Thyroid gland (tissue), 4 donors: ENCODE results near the gene HLA-DQB1. TPM values are rescaled to one million over a fixed set of nuclear protein-coding genes. Genes with fewer than 3 reads are reported as not detected.
"Not testable (repeated sequence)": the region's sequence is repeated elsewhere in the genome, so short reads cannot be mapped to it uniquely, and the experiment has no call there.

Source experiments
- DNase-seq, 2 donors: peaks; one replicate each; pipeline ENCODE4 v3.0.0-alpha.2; 2019
- H3K27ac ChIP-seq, 3 donors: fragments of 200-600 bp; sonication (generic); 1 replicate in 2 of 3; 2 replicates in 1 of 3; pipeline ENCODE4 v1.5.1; 2016 to 2019; ENCODE audit warnings: mild to moderate bottlenecking in 1 of 3, moderate library complexity in 1 of 3
- H3K27me3 ChIP-seq: fragments of 200-600 bp; sonication (generic); one replicate; pipeline ENCODE4 v1.5.1; 2019
- H3K36me3 ChIP-seq, 2 donors: fragments of 200-600 bp; sonication (generic); one replicate each; pipeline ENCODE4 v1.5.1; 2016 to 2019
- H3K4me1 ChIP-seq, 2 donors: fragments of 200-600 bp; sonication (generic); one replicate each; pipeline ENCODE4 v1.5.1; 2017 to 2019
- H3K4me3 ChIP-seq, 3 donors: fragments of 200-600 bp; sonication (generic); replicated peaks in 1 of 3; 1 replicate in 2 of 3; 2 replicates in 1 of 3; pipeline ENCODE4 v1.5.1; 2016; ENCODE audit warnings: mild to moderate bottlenecking in 1 of 3
- H3K9me3 ChIP-seq: fragments of 200-600 bp; sonication (generic); one replicate; pipeline ENCODE4 v1.5.1; 2017
- CTCF ChIP-seq, 6 experiments: fragments of 200-600 bp in 3 of 6; fragments of 450-650 bp in 3 of 6; sonication (generic) in 3 of 6; IDR thresholded peaks; one replicate each; pipeline ENCODE4 v1.5.1; 2016 to 2019; ENCODE audit warnings: antibody characterized with exemption in 6 of 6, mild to moderate bottlenecking in 2 of 6, inconsistent platforms in 1 of 6, moderate library complexity in 1 of 6
- POLR2A ChIP-seq, 2 donors: fragments of 450-650 bp; IDR thresholded peaks; one replicate each; pipeline ENCODE4 v1.6.1; 2017; ENCODE audit warnings: antibody characterized with exemption in 2 of 2, mild to moderate bottlenecking in 2 of 2, moderate library complexity in 1 of 2
- WGBS, 2 donors: methylation state at CpG; one replicate each; pipeline ENCODE4 v1.1.5; 2017; 5-methylcytosine and 5-hydroxymethylcytosine counted together
- intact Hi-C: fragments of 100-400 bp; cut with DNase I; formaldehyde crosslinking; loops from one replicate; pipeline ENCODE4 v1.15.1; 2023
- total RNA-seq, 4 donors: library from RNA; depleted of rRNA; stranded (reverse); fragments of >200 nt; gene quantifications; one replicate each; pipeline ENCODE4 v1.2.3, GENCODE V29; 2016

The HLA-DQB1 gene
- total RNA-seq = 1 to 10 TPM in 2 of 4 donors, under 1 TPM in 1, not detected in 1; 0.27 to 8.6 (median 2.7) TPM

DNA sequence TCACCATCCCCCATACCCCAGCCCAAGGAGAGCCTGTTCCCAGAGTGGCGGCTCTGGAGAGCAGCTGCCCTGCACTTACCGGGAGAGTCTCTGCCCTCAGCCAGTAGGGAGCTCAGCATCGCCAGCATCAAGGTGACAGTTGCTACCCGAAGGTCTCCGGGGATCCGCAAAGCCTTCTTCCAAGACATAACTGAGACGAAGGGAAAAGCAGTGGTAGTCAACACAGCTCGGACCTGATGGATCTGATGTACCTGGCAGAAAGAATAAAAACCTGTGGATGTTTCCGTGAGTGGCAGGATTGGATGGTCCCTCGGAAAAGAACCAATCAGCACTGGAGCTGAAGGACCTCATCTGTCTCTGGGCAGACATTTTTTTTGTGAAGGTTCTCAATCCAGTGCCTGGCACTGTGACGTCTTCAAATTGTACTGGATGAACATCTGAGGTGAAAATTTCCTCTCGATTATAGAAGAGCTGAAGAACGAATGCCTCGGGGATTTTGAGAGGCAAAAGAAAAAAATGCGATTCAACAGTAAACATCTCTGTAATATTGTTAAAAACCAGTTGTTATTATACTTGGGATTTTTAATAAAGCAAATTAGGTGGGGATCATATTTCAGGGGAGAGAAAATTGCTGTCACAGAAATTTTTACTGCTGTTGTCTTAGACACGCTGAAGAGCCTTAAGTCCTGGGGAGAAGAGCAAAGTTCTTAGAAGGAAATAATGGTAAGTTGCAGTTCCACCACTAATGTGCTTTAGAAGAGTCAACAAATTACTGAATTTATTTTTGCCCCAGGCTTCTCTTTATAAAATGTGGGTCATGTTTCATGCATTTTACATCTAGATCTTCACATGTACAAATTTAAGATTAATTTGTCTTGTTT lies at the start of gene HLA-DQB1:
Gene HLA-DQB1 (minus strand): TSS at position 238 of the 881 bp plus-strand sequence. CDS start 50 bp downstream, at position 188.
- no peak within 1 kb of the TSS for H3K4me3 ChIP-seq

GRCh38 chr6:32713241-32713640 lies 46.8 kb upstream of the HLA-DQB1 start:
- no peak for TF ChIP-seq CTCF (IDR thresholded peaks at IDR 0.05)
- no peak for TF ChIP-seq POLR2A (IDR thresholded peaks at IDR 0.05)
- no peaks in the 10 kb centered on the region for H3K9me3 ChIP-seq
- H3K36me3 ChIP-seq = no peaks in the 10 kb centered on the region
- H3K27me3 ChIP-seq = no peaks in the 10 kb centered on the region
- no peaks in the 10 kb centered on the region for H3K4me1 ChIP-seq
- H3K27ac ChIP-seq = no peak overlapping the region
- intact Hi-C loops = no loop called here
- no peak for DNase-seq
- no peak overlapping the region for H3K4me3 ChIP-seq

More for the DNA sequence above, at the start of gene HLA-DQB1:
- DNase-seq = peak; percentile 8 to 63
- Histone ChIP-seq H3K27ac (no peak within 1 kb of the TSS), H3K4me1 (no peaks in the 10 kb centered on the region), H3K36me3 (no peaks in the 10 kb centered on the region), H3K9me3 (no peaks in the 10 kb centered on the region), H3K27me3 (no peaks in the 10 kb centered on the region)
- WGBS, 2 donors = 9 to 13% methylated on average over 16 of the region's 16 CpGs
- TF ChIP-seq CTCF (IDR thresholded peaks at IDR 0.05) (no peak), POLR2A (IDR thresholded peaks at IDR 0.05) (no peak)
- intact Hi-C loops = no loop called here

GRCh38 chr6:32709625-32710024 lies 43.2 kb upstream of the HLA-DQB1 start:
- no peak for DNase-seq
- H3K9me3 ChIP-seq = no peaks in the 10 kb centered on the region
- intact Hi-C loops = loop anchor here (10.0 kb wide), 1 partner anchor 85 kb away; no protein-coding TSS in a partner anchor
- no peaks in the 10 kb centered on the region for H3K27me3 ChIP-seq
- no peak overlapping the region for H3K4me3 ChIP-seq
- no peak overlapping the region for H3K27ac ChIP-seq
- H3K4me1 ChIP-seq = no peaks in the 10 kb centered on the region
- no peaks in the 10 kb centered on the region for H3K36me3 ChIP-seq
- no peak for TF ChIP-seq POLR2A (IDR thresholded peaks at IDR 0.05)
- no peak for TF ChIP-seq CTCF (IDR thresholded peaks at IDR 0.05)

- 76 to 95% methylated on average over 3 of the region's 3 CpGs for WGBS, 2 donors
Observed at GRCh38 chr6:32705164-32705563, 38.7 kb upstream of the HLA-DQB1 start.

GRCh38 chr6:32703347-32703746 lies 36.9 kb upstream of the HLA-DQB1 start:
- H3K27ac ChIP-seq = no peak overlapping the region
- H3K36me3 ChIP-seq = no peaks in the 10 kb centered on the region
- WGBS, 2 donors = 60 to 70% methylated on average over 4 of the region's 4 CpGs
- H3K27me3 ChIP-seq = no peaks in the 10 kb centered on the region
- H3K9me3 ChIP-seq = no peaks in the 10 kb centered on the region
- TF ChIP-seq POLR2A (IDR thresholded peaks at IDR 0.05) = no peak
- TF ChIP-seq CTCF (IDR thresholded peaks at IDR 0.05) = no peak
- DNase-seq = no peak
- intact Hi-C loops = loop anchor here (10.0 kb wide), 1 partner anchor 91 kb away; no protein-coding TSS in a partner anchor
- no peaks in the 10 kb centered on the region for H3K4me1 ChIP-seq
- H3K4me3 ChIP-seq = no peak overlapping the region

More at GRCh38 chr6:32705164-32705563, 38.7 kb upstream of the HLA-DQB1 start:
- not testable (repeated sequence) for H3K4me3 ChIP-seq, H3K4me1 ChIP-seq, H3K9me3 ChIP-seq, H3K36me3 ChIP-seq, DNase-seq, H3K27me3 ChIP-seq, H3K27ac ChIP-seq
- intact Hi-C loops = loop anchor here (10.0 kb wide), 1 partner anchor 90 kb away; no protein-coding TSS in a partner anchor
